Stimulated activated CD8-positive, alpha-beta memory T cell treated with anti-CD3 and anti-CD28 coated beads, Interleukin-4, amount 100 ng/mL, for 4 hours (primary cell): ENCODE results near the gene CPSF7.
"Not testable (repeated sequence)": the region's sequence is repeated elsewhere in the genome, so short reads cannot be mapped to it uniquely, and the experiment has no call there.

Experiments used
- DNase-seq, 2 donors: peaks; one replicate each; pipeline ENCODE4 v3.0.0-alpha.2; 2020; ENCODE audit warnings: low read depth in 2 of 2, low spot score in 1 of 2

CPSF7 gene

DNA sequence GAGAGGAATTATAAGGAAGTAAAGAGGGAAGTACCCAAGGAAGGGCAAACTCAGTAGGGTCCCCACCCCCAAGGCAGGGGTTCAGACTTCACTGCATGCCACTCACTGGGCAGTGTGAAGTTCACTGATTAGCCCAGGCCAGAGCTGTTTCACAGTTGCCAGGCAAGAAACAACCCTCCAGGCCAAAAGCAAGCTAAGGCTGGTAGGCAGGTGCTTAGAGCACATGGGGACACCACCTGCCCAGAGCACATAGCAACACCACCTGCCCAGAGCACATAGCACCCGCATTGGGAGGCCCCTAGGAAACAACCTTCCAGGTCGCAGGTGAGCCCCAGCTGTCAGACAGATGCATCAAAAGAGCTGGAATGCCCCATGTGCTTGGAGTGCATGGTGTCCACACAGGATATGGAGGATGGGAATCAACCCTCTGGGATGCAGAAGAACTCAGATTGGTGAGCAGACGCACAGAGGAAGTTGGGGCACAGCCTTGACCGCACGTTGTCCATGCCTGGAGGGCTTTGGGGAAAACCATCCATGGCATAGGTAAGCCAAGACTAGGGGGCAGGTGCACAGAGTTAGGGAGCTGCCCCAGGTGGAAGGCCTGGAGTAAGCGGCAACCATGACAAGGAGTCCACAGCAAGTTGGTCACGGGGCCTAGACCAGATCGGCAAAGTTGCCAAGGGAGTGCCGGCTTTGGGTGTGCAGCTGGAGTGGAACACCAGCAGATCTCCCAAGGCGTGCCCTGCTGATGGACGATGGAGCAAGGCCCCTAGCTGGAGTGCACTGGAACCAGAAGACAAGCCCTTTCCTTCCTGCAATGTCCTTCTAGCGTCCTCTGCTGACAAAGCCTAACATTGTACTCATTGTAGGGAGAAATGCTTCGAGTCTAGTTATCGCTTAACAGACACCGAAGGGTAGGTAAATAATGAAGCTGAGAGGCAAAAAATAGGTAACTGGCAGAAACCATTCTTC, 45.2 kb downstream of the CPSF7 start:
- DNase-seq: no peak

GRCh38 chr11:61383859-61384258, 45.9 kb downstream of the CPSF7 start:
- not testable (repeated sequence) for DNase-seq

DNA sequence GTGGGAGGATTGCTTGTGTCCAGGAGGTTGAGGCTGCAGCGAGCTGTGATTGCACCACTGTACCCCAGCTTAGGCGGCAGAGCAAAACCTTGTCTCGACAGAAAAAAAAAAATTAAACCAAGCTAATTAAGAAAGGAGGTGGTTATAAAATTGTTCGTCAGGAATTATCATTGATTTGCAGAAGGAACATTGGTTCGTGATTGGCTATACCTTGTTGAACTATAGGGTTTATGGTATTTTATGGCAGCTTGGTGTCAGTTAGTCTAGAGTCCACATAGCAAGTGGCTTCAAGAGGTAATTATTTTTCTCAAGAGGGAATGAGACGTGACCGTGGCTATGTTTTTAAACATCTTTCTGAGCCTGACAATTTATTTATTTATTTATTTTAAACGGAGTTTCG, 48.9 kb downstream of the CPSF7 start:
- no peak for DNase-seq

GRCh38 chr11:61378713-61379313, 51.0 kb downstream of the CPSF7 start:
- no peak for DNase-seq

DNA sequence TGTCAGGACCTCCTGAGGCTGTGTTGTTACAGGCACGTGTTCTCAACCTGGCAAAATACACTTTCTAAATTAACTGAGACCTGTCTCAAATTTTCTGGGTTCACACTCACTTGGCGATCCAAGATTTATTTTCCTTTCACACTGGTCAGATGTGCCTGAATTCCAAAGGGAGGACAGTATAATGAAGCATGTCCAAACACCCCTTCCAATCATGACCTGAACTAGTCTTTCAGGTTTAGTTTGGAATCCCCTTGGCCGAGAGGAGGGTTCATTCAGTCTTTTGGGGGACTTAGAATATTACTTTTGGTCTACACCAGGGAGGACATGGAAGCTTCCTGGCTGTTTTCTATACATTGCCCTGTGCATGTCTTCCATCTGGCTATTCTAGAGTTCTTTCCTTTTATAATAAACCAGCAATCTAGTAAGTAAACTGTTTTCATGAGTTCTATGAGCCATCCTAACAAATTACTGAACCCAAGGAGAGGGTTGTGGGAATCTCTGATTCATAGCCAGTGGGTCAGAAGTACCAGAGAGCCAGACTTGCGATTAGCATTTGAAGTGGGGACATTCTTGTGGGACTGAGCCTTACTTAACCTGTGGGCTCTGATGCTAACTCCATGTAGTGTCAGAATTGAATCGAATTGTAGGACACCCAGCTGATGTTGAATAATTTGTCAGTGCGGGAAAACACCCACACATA, 52.2 kb downstream of the CPSF7 start:
- DNase-seq: no peak

- DNase-seq: no peak
Measured at GRCh38 chr11:61375761-61376108, 54.0 kb downstream of the CPSF7 start.

DNA sequence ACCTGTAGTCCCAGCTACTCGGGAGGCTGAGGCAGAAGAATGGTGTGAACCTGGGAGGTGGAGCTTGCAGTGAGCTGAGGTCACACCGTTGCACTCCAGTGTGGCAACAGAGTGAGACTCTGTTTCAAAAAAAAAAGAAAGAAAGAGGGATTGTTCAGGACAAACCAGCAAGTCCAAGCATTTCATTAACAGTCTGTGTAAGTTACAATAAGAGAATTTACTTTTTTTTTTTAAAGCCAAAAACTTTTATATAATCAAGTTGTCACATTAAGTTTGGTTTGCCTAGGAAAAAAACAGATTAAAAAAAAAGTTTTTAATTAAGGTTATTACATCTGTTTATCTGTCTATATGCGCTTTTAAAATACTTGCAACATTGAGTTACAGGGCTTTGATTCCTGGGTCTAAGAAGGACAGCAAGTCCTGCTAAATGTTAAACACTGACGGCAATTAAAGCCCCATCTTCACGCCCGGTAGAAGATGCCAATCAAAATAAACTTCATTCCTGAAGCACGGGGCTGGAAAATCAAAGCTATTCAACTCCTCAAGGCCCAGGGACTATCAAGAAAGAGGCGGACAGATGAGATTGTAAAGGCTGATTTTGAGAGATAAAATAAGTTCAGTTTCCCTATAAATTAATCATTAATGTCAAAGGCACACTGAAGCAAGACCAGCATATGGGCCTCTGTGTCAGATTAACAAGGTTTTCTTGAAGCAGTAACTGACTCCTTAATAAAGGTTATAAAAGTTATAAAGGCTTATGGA, 56.9 kb downstream of the CPSF7 start:
- no peak for DNase-seq

- DNase-seq: no peak
Measured at GRCh38 chr11:61370349-61371005, 59.3 kb downstream of the CPSF7 start.

- DNase-seq: no peak
Measured at GRCh38 chr11:61369372-61370348, 60.1 kb downstream of the CPSF7 start.

- no peak for DNase-seq
Measured at GRCh38 chr11:61368646-61369045, 61.1 kb downstream of the CPSF7 start.

DNA sequence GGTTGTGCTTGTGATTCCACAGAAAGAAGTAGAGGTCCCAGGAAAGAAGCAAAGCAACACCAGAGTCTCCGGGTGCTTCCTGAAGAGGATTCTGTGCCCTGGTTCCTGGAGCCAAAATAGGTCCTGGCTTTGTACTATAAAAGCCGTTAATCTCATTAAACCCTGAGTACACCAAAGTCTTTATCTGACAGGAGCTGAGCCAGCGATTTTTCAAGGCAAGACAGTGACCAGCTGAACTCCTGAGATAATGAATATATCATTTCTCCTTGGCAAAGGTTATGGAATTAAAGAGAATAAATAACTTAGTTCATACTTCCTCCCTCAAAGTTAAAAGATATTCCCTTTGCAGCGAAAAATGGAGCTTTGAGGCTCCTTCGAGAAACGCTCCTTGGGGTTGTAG, 62.4 kb downstream of the CPSF7 start:
- no peak for DNase-seq

DNA sequence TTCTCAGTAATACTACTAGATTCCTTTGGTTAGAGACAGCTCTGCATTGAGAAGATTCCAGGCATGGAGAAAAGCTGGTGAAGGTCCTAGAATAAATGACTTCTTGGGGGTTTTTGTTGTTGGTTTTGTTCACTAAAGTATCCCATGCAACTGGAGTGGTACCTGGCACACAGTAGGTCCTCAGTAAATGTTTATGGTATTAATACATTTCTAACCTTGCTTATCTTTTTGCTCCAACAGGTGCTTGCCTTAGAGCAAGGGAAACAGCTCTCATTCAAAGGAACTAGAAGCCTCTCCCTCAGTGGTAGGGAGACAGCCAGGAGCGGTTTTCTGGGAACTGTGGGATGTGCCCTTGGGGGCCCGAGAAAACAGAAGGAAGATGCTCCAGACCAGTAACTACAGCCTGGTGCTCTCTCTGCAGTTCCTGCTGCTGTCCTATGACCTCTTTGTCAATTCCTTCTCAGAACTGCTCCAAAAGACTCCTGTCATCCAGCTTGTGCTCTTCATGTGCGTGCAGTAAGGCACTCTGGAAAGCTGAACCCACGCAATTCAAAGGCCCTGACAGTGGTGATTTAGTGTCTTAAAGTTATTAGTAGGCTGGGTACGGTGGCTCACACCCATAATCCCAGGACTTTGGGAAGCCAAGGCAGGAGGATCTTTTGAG, 65.6 kb downstream of the CPSF7 start:
- no peak for DNase-seq

DNA sequence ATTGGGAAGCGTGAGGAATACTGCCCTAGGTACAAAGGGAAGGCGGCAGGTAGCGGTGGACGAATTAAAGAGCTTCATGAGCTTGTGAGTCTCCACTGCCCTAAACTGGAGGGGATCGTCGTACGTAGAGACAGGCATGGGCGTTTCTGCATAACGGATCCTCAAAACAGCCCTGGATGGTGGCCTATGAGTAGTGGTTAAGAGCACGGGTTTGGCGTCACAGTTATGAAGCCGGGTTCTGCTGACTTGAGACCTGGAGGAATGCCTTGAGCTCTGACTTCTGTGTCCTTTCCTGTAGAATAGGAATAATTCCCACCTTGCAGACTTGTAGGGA, 67.3 kb downstream of the CPSF7 start:
- no peak for DNase-seq

GRCh38 chr11:61361741-61362541, 67.8 kb downstream of the CPSF7 start, which contains the start of the genes CYB561A3 and TMEM138:
TSS of gene CYB561A3 (minus strand) at chr11:61361882. CDS start at chr11:61356713, 5,169 bp downstream.
TSS of gene TMEM138 (plus strand) at chr11:61362374. CDS start at chr11:61364391, 2,017 bp downstream.
- DNase-seq: peak; percentile 63 to 79

DNA sequence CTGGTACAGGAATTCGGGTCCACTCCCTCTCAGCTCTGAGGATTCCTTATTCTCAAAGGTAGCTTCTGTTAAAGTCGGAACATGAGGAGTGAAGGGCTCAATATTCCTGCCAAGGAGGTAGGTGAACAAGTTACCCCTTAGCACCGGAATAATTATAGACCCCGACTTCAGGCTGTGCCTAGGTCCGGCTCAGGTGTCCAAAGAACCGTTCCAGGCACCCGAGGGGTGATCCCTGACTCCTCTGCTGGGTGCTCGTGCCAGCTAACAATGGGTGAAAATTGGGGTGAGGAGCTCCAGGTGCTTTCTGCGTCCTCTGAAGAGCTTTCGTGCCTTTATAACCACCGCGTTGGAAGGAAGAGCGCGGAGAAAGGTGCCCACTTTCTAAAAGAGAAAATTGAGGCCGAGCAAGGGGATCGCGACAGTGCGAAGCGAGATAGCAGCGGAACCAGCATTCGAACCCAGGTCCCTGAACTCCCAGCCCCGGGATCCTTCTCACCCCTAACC, 68.5 kb downstream of the CPSF7 start:
- DNase-seq: no peak

- DNase-seq: no peak
Measured at GRCh38 chr11:61359516-61359915, 70.3 kb downstream of the CPSF7 start.

DNA sequence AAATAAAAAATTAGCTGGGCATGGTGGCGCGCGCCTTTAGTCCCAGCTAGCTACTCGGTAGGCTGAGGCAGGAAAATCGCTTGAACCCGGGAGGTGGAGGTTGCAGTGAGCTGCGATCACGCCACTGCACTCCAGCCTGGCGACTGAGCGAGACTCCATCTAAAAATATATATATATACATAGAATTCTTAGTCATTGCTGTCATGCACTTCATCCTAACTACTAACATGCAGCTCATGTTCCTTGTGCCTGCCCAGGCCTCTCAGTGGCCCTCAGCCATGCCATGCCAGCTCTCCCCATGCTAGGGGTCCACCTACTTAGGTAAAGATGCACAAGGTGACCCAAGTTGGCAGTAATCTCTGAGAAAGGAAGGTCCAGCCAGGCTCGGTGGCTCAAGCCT, 71.2 kb downstream of the CPSF7 start:
- DNase-seq: no peak

DNA sequence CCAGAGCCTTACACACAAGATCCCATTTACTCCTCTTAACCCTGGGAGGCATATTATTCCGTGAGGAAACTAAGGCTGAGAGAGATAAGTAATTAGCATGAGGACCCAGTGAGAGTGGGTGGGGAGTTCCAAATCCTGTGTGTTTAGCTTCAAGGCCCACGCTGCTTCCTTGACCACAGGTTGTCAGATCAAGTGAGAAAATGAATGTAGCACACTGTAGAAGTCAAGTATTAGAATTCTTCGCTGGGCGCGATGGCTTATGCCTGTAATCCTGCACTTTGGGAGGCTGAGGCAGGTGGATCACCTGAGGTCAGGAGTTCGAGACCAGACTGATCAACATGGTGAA, 71.9 kb downstream of the CPSF7 start:
- no peak for DNase-seq
